C1 segment of cervical spinal cord (tissue), 14 donors: ENCODE results near the gene FUNDC2.
"Not testable (repeated sequence)": the region's sequence is repeated elsewhere in the genome, so short reads cannot be mapped to it uniquely, and the experiment has no call there.

Source experiments
- DNase-seq, 14 donors: peaks; one replicate each; lab custom pipeline; 2025; lab: John Stamatoyannopoulos, UW

FUNDC2 gene

GRCh38 chrX:155026727-155027508 is at the start of gene FUNDC2:
TSS of gene FUNDC2 (plus strand) at chrX:155026844. CDS start at chrX:155026939, 95 bp downstream.
- peak; percentile 22 to 92 (median 82) for DNase-seq

DNA sequence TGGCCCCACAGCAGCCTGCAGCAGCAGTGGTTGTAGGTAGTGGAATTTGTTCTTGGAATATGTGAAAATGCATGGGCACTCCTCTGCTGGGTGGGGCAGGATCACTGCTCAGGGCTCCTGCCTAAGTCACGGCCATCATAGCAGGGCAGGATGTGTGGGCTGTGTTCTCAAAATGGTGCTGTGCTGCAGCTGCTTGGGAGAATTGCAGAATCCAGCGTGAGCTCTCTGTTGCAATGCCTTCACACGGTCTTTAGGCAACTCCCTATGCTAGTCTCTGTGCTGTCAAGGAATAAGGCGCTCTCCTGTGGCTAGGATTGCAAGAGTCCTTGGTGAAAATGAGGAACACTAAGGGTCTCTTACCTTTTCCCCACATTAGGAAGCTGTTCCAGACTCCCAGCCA is 47.0 kb upstream of the FUNDC2 start:
- DNase-seq: no peak

GRCh38 chrX:154980330-154981115 is 46.1 kb upstream of the FUNDC2 start:
- peak in 11 of 14 donors; percentile 2 to 46 (median 25) for DNase-seq

DNA sequence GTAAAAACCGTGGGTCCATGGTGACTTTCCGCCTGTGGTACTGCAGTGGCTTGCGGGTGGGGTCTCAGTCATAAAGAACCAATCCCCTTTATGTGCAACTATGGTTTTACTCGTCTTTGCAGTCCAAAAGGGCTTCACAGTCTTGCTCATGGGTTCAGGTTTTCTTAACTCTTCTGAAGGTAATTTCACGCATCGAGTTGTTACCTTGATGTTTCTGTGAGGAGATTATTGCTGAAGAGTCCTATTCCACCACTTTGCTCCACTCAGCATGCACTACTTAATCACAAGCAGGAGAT is 45.6 kb upstream of the FUNDC2 start:
- no peak for DNase-seq

GRCh38 chrX:154986826-154987575 is 39.6 kb upstream of the FUNDC2 start:
- DNase-seq: no peak

DNA sequence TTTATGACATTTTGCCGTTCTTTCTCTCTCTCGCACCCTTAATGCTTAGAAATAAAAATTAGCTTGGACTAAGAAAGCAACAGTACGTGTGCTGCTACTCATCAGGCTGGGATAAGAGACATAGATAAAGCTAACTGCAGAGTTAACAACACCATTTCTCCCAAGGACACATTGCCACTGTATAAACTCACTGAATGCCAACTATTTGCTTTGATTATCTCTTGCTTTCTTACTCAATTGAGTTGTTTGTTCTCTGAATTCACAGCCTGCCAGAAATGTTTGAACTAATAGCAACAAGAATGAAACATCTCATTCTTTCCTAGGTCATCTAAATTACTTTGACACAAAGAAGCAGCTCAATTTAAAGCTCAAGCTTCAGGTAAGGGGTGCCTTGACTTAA is 38.7 kb upstream of the FUNDC2 start:
- no peak for DNase-seq

DNA sequence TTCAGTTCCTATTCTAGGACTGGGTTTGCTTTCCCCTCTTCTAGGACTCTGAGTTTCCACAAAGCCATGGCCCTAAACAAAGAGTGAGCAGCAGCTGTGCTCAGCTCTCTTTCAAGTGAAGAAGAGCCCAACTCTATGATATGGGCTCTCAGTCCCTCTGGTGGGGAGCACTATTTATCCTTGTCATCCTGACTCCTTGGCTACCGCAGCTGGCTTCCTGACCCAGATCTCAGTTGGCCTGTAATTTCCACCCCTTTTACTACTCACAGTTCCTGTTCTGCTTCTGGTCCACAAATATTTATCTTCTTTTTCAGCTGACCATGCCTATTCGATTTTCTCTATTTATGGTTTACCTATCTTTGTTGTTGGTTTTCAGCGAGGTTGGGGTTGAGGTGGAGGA is 37.9 kb upstream of the FUNDC2 start:
- DNase-seq: peak in 1 of 14 donors; percentile 1

- no peak for DNase-seq
These were observed 36.1 kb upstream of the FUNDC2 start for GRCh38 chrX:154990496-154990895.

DNA sequence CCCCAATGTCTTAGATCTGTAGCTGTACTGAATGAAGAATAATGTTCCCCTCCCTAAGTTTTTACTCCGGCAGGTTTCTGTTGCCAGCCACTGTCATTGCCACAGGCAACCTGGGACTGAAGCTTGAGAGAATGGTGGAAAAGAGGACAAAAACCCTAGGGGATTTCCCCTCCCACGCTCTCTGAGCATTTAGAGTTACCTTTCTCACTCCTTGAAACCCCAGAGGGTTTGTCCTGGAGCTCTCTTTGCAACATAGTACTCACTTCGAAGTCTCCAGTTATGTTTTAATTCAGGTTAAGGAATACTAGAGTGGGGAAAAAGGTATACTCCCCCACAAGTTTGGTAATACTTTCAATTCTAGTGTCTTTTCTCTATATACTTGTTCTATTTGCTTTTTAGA is 35.6 kb upstream of the FUNDC2 start:
- no peak for DNase-seq

DNA sequence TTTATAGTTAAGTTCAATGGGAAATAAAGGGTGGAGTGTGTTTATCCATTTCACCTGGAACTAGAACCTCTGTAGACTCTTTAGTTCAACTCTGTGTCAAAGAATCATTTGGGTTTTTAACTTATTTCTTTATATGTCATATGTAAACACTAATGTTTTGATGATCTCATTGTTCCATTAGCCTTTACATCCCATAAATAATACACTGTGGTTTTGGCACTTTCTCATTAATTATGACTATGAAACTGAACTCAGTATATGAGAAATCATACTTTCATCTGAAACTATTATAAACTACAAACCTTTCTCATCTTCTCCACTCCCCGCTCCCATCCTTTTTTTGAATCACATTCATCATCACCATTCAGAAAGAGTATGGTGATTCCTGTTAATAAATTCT is 35.2 kb upstream of the FUNDC2 start:
- DNase-seq: no peak

GRCh38 chrX:154998204-154998880 is 28.3 kb upstream of the FUNDC2 start:
- DNase-seq: no peak

GRCh38 chrX:155000841-155001240 is 25.8 kb upstream of the FUNDC2 start:
- DNase-seq: no peak

DNA sequence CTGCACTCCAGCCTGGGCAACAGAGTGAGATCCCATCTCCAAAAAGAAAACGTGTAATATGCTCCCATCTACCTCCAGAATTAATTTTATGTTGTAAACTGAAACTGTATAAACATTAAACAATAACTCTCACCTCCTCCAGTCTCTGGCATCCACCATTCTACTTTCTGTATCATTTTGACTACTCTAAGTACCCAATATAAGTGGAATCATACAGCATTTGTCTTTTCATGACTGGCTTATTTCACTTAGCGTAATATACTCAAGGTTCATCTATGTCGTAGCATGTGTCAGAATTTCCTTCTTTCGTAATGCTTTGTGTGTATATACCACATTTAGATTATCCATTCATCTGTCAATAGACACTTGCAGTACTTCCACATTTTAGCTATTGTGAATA is 24.8 kb upstream of the FUNDC2 start:
- DNase-seq: no peak

GRCh38 chrX:155005190-155005589 is 21.5 kb upstream of the FUNDC2 start:
- DNase-seq: no peak

DNA sequence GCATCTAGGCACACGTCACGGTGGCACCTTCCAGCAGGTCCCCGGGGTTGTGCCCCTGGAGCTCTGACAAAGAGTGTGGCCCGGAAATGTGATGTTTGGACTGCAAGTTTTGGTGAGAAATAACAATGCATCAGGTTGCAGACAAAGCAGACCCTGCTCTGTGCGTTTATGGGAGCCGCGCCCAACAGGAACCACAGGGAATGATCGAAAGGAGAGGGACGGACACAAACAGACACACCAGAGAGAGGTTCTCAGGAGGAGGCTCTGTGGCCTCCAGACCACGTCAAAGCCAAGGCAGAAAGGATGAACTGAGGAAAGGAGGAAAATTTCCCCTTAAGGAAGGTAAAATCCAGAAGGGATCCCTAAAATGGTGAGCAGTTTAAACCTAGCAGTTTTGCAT is 20.3 kb upstream of the FUNDC2 start:
- not testable (repeated sequence) for DNase-seq

- DNase-seq: not testable (repeated sequence)
These were observed 19.6 kb upstream of the FUNDC2 start for GRCh38 chrX:155006913-155007671.

DNA sequence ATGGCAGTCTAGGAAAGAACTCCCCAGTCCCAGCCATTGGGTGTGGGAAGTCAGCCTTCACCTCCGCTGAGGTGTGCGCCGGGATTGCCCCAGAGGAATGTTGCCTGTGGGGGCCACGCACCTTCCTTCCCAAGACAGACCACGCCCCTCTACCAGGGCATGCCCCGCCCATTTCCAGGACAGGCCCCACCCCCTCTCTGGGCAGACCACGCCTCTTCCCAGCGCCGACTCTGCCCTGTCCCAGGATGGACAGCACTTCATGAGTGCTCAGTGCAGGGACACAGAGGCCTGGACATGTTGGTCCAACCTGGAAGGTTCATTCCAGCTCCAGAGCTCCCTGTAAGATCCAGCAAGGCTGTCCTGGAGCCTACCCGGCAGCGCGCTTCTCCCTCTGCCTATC is 18.1 kb upstream of the FUNDC2 start:
- DNase-seq: not testable (repeated sequence)

GRCh38 chrX:155009994-155010472 is 16.6 kb upstream of the FUNDC2 start:
- DNase-seq: no peak

DNA sequence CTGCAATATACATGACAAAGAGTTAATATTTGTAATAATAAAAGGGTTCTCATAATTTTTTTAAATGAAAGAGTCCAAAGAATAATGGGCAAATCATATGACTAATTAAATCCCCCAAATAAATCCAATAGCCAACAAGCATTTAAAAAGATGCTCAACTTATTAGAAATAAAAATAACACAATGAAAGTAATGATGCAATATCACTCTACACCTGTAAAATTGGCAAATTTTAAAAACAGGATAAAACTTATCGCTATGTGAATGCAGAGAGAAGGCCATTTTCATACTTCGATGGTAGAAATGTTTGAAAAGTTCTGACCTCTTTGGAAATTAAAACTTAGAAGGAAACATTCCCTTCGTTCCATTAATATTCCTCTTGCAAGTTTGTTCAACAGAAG is 6.1 kb upstream of the FUNDC2 start:
- no peak for DNase-seq

GRCh38 chrX:155022585-155022984 is 4.1 kb upstream of the FUNDC2 start, which contains the start of gene F8:
TSS of gene F8 (minus strand) at chrX:155022723. CDS start at chrX:155022552, 171 bp downstream.
- DNase-seq: no peak
